H1 (cell line): Measurements from ENCODE around the gene MLNR. TPM values are rescaled to one million over a fixed set of nuclear protein-coding genes. Genes with fewer than 3 reads are reported as not detected.

Experiments
- CTCF ChIA-PET: fragments of 300-600 bp; sonication (Branson Sonifier 250); formaldehyde crosslinking; loops from one replicate; lab custom pipeline; 2021; ENCODE audit not compliant: partially characterized antibody; lab: Charles Lee
- POLR2A ChIA-PET: fragments of 300-600 bp; sonication (Branson Sonifier 250); formaldehyde crosslinking; loops from one replicate; lab custom pipeline; 2021; ENCODE audit warnings: inconsistent platforms; ENCODE audit not compliant: partially characterized antibody; lab: Charles Lee
- DNase-seq, 2 experiments: peaks; one replicate each; pipeline versions ENCODE4 v3.0.0 to v3.0.0-alpha.2; 2010 to 2022; ENCODE audit warnings: low spot score in 2 of 2, low read depth in 1 of 2, mixed read lengths in 1 of 2
- FAIRE-seq: peaks from 2 replicates; lab custom pipeline; 2011; peaks lifted over from hg19 to GRCh38; lab: Jason Lieb, UNC
- H2AFZ ChIP-seq: 2 replicates; pipeline ENCODE4 v1.8.1; 2012; ENCODE audit warnings: low read length, inconsistent platforms
- H2AK5ac ChIP-seq: 2 replicates; pipeline ENCODE4 v1.6.1; 2013; ENCODE audit warnings: low read depth, low read length
- H2BK120ac ChIP-seq: replicated peaks from 2 replicates; pipeline ENCODE3; 2013; ENCODE audit warnings: low read depth, low read length, inconsistent platforms
- H2BK12ac ChIP-seq: 2 replicates; pipeline ENCODE4 v1.6.1; 2013; ENCODE audit warnings: low read depth, low read length
- H2BK15ac ChIP-seq: 2 replicates; pipeline ENCODE4 v1.6.1; 2013; ENCODE audit warnings: low read length
- H2BK20ac ChIP-seq: 2 replicates; pipeline ENCODE4 v1.6.1; 2013; ENCODE audit warnings: low read length
- H2BK5ac ChIP-seq: 2 replicates; pipeline ENCODE4 v1.6.1; 2013; ENCODE audit warnings: low read depth, low read length
- H3K14ac ChIP-seq: 2 replicates; pipeline ENCODE4 v1.6.1; 2013; ENCODE audit warnings: inconsistent platforms; ENCODE audit not compliant: insufficient read length
- H3K18ac ChIP-seq: 2 replicates; pipeline ENCODE4 v1.6.1; 2013; ENCODE audit warnings: low read length; ENCODE audit errors: extremely low read depth
- H3K23ac ChIP-seq: 2 replicates; pipeline ENCODE4 v1.6.1; 2013; ENCODE audit warnings: inconsistent platforms; ENCODE audit not compliant: insufficient read length
- H3K23me2 ChIP-seq: 2 replicates; pipeline ENCODE4 v1.6.1; 2013; ENCODE audit warnings: low read depth, low read length
- H3K27ac ChIP-seq: 2 replicates; pipeline ENCODE4 v1.6.1; 2011; ENCODE audit warnings: low read depth, low read length, inconsistent platforms
- H3K27me3 ChIP-seq, 4 experiments: replicated peaks in 1 of 4; 1 replicate in 1 of 4; 2 replicates in 3 of 4; pipeline versions ENCODE4 v1.6.1 to v1.8.1; 2011 to 2013; ENCODE audit warnings: low read length in 3 of 4, mild to moderate bottlenecking in 3 of 4, inconsistent platforms in 2 of 4, mixed read lengths in 2 of 4, moderate library complexity in 1 of 4; ENCODE audit not compliant: control insufficient read depth in 3 of 4, insufficient read depth in 3 of 4; ENCODE audit errors: extremely low read depth in 1 of 4
- H3K36me3 ChIP-seq, 4 experiments: 2 replicates each; pipeline versions ENCODE4 v1.6.1 to v1.8.1; 2011 to 2013; ENCODE audit warnings: mild to moderate bottlenecking in 4 of 4, low read length in 3 of 4, moderate library complexity in 2 of 4, control low read depth in 1 of 4, inconsistent platforms in 1 of 4; ENCODE audit not compliant: insufficient read depth in 4 of 4, control insufficient read depth in 2 of 4
- H3K4ac ChIP-seq: replicated peaks from 2 replicates; pipeline ENCODE3; 2013; ENCODE audit warnings: low read length, low read depth, mixed read lengths, inconsistent platforms; ENCODE audit not compliant: insufficient read length
- H3K4me1 ChIP-seq, 4 experiments: replicated peaks in 1 of 4; 1 replicate in 1 of 4; 2 replicates in 3 of 4; pipeline versions ENCODE4 v1.6.1 to v1.8.1; 2011 to 2013; ENCODE audit warnings: low read length in 3 of 4, inconsistent platforms in 2 of 4, mixed read lengths in 1 of 4; ENCODE audit not compliant: insufficient read depth in 4 of 4, control insufficient read depth in 3 of 4
- H3K4me2 ChIP-seq, 2 experiments: 2 replicates each; pipeline versions ENCODE4 v1.6.1 to v1.8.1; 2011 to 2013; ENCODE audit warnings: low read depth in 2 of 2, low read length in 2 of 2, control low read depth in 1 of 2, inconsistent platforms in 1 of 2, mild to moderate bottlenecking in 1 of 2; ENCODE audit not compliant: insufficient read depth in 1 of 2
- H3K4me3 ChIP-seq, 4 experiments: fragments of 200-600, 300-600 bp in 1 of 4; sonication (generic), shearing (Covaris generic), sonication (Bioruptor Twin) in 1 of 4; 2 replicates each; pipeline versions ENCODE4 v1.5.1 to v1.8.1; 2011 to 2016; ENCODE audit warnings: low read length in 4 of 4, low read depth in 3 of 4, control low read depth in 2 of 4, inconsistent platforms in 2 of 4, mild to moderate bottlenecking in 2 of 4, mixed read lengths in 1 of 4, moderate library complexity in 1 of 4; ENCODE audit not compliant: insufficient read depth in 2 of 4; ENCODE audit errors: extremely low read depth in 1 of 4
- H3K56ac ChIP-seq: replicated peaks from 2 replicates; pipeline ENCODE3; 2013; ENCODE audit warnings: low read depth, mild to moderate bottlenecking, mixed read lengths, low read length, inconsistent platforms; ENCODE audit not compliant: insufficient read length
- H3K79me1 ChIP-seq: 2 replicates; pipeline ENCODE4 v1.6.1; 2013; ENCODE audit warnings: low read depth, low read length, control low read depth
- H3K79me2 ChIP-seq, 2 experiments: 2 replicates each; pipeline versions ENCODE4 v1.6.1 to v1.8.1; 2012 to 2013; ENCODE audit warnings: low read length in 2 of 2, mild to moderate bottlenecking in 2 of 2, inconsistent platforms in 1 of 2; ENCODE audit not compliant: insufficient read depth in 2 of 2, control insufficient read depth in 1 of 2
- H3K9ac ChIP-seq, 4 experiments: replicated peaks in 1 of 4; 1 replicate in 1 of 4; 2 replicates in 3 of 4; pipeline versions ENCODE4 v1.6.1 to v1.8.1; 2011 to 2013; ENCODE audit warnings: low read depth in 3 of 4, low read length in 3 of 4, control low read depth in 2 of 4, mild to moderate bottlenecking in 2 of 4, moderate library complexity in 2 of 4, inconsistent platforms in 1 of 4; ENCODE audit errors: extremely low read depth in 1 of 4
- H3K9me3 ChIP-seq, 2 experiments: 2 replicates each; pipeline versions ENCODE4 v1.6.1 to v1.8.1; 2012 to 2013; ENCODE audit warnings: mild to moderate bottlenecking in 2 of 2, moderate library complexity in 2 of 2, control low read depth in 1 of 2, inconsistent platforms in 1 of 2, low read depth in 1 of 2, low read length in 1 of 2, mixed read lengths in 1 of 2; ENCODE audit not compliant: insufficient read depth in 2 of 2
- H4K20me1 ChIP-seq, 2 experiments: replicated peaks in 1 of 2; 2 replicates each; pipeline versions ENCODE3 to v1.8.1; 2011 to 2013; ENCODE audit warnings: inconsistent platforms in 2 of 2, low read length in 2 of 2, mild to moderate bottlenecking in 1 of 2; ENCODE audit not compliant: insufficient read depth in 2 of 2, control insufficient read depth in 1 of 2
- H4K5ac ChIP-seq: 2 replicates; pipeline ENCODE4 v1.6.1; 2013; ENCODE audit warnings: low read length, low read depth, mixed read lengths, inconsistent platforms; ENCODE audit not compliant: insufficient read length
- H4K8ac ChIP-seq: 2 replicates; pipeline ENCODE4 v1.8.0; 2013; ENCODE audit warnings: mild to moderate bottlenecking, moderate library complexity, low read length, inconsistent platforms; ENCODE audit not compliant: insufficient read depth; ENCODE audit errors: extremely low read depth
- H4K91ac ChIP-seq: replicated peaks from 2 replicates; pipeline ENCODE3; 2013; ENCODE audit warnings: low read length, mixed read lengths, inconsistent platforms; ENCODE audit not compliant: insufficient read length
- CEBPB ChIP-seq: IDR thresholded peaks from 2 replicates; pipeline ENCODE4 v1.6.1; 2012; ENCODE audit warnings: low read depth, low read length
- EGR1 ChIP-seq: IDR thresholded peaks from 2 replicates; pipeline ENCODE4 v1.6.1; 2011; ENCODE audit warnings: low read depth, low read length, borderline replicate concordance
- HDAC6 ChIP-seq: IDR thresholded peaks from one replicate; pipeline ENCODE4 v1.7.1; 2012; ENCODE audit warnings: low read depth, mild to moderate bottlenecking, inconsistent platforms, low read length, moderate library complexity
- KDM1A ChIP-seq: fragments of 200-600, 300-600 bp; sonication (generic); IDR thresholded peaks from 2 replicates; pipeline ENCODE4 v1.7.1; 2016; ENCODE audit warnings: mild to moderate bottlenecking, low read length, borderline replicate concordance
- MAX ChIP-seq: IDR thresholded peaks from 2 replicates; pipeline ENCODE4 v1.6.1; 2012; ENCODE audit warnings: inconsistent platforms
- RFX5 ChIP-seq: IDR thresholded peaks from 2 replicates; pipeline ENCODE4 v1.6.1; 2011; ENCODE audit warnings: low read depth, low read length, improper control_type of control experiment, borderline replicate concordance
- SP1 ChIP-seq: IDR thresholded peaks from 2 replicates; pipeline ENCODE4 v1.6.1; 2011; ENCODE audit warnings: low read depth, low read length
- SP4 ChIP-seq: IDR thresholded peaks from 2 replicates; pipeline ENCODE4 v1.6.1; 2012; ENCODE audit warnings: low read length, inconsistent platforms
- TAF1 ChIP-seq: IDR thresholded peaks from 2 replicates; pipeline ENCODE4 v1.6.1; 2011; ENCODE audit warnings: mild to moderate bottlenecking, low read depth, low read length
- TAF7 ChIP-seq: optimal IDR thresholded peaks from 2 replicates; pipeline ENCODE3; 2011; ENCODE audit warnings: low read depth, mild to moderate bottlenecking, inconsistent platforms, low read length, moderate library complexity, borderline replicate concordance
- YY1 ChIP-seq: IDR thresholded peaks from 2 replicates; pipeline ENCODE4 v1.6.1; 2011; ENCODE audit warnings: low read depth, mild to moderate bottlenecking, low read length
- ZNF274 ChIP-seq: IDR thresholded peaks from 2 replicates; pipeline ENCODE4 v1.7.0; 2012; ENCODE audit warnings: low read length, borderline replicate concordance; ENCODE audit errors: extremely low read depth
- WGBS, 2 experiments: shearing (Covaris generic) in 1 of 2; methylation state at CpG; one replicate each; pipeline versions ENCODE4 v1.1.6 to v1.1.7; 2013 to 2015; ENCODE audit warnings: low lambda C conversion rate in 2 of 2, mixed read lengths in 2 of 2, inconsistent platforms in 1 of 2, low coverage in 1 of 2, missing lambda C conversion rate in 1 of 2; ENCODE audit not compliant: insufficient replicate concordance in 2 of 2, insufficient coverage in 1 of 2, insufficient read length in 1 of 2; ENCODE audit errors: extremely low coverage in 1 of 2, missing lambda C conversion rate in 1 of 2; 5-methylcytosine and 5-hydroxymethylcytosine counted together
- polyA plus RNA-seq, 7 experiments: library from polyadenylated mRNA; depleted of rRNA in 3 of 7; stranded (reverse) in 5 of 7; unstranded in 2 of 7; fragments of >200 nt in 5 of 7; fragments of 200-250 nt in 2 of 7; gene quantifications; 1 replicate in 5 of 7; 2 replicates in 1 of 7; 4 replicates in 1 of 7; pipeline versions ENCODE4 v1.2.1 to v1.2.3, GENCODE V29; 2011 to 2013; ENCODE audit warnings: missing spikeins in 2 of 7, mixed read lengths in 2 of 7
- total RNA-seq: library from RNA; stranded (reverse); fragmentation: NEBNext Ultra II Directional; extraction: Animal tissue kit (Norgen Biotek cat#: 25700); gene quantifications from 2 replicates; pipeline ENCODE4 v1.2.1, GENCODE V29; 2021

Gene MLNR
- total and polyA plus RNA-seq, 2 of the 8 experiments (the other 6 are each of a cell fraction or from before 2014, with no cell fraction given): 0.24 to 0.29 TPM

DNA sequence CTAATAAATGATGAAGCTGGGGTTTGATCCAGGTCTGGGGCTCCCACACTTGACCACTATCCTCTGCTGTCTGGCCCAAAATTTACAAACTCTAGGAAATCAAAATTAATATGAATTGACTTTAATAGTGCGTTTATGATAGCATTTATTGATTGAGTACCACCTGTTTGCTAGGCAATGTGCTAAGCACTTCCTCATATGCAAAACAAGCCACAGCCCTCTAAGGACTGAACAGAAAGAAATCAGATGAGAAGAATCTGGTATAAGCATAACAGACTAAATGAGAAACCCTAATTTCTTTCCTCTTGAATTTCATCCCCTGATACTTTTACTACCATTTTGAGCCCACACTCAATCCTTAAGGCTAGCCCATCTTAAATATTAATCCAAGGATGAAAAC is 6.6 kb upstream of the MLNR start:
- Histone ChIP-seq H4K20me1 (peaks cover 0 to 1% of the 10 kb centered on the region in 2 experiments), H3K14ac (no peak overlapping the region), H3K4me1 (peaks cover 3 to 9% (median 5%) of the 10 kb centered on the region in 4 experiments; a peak in 6 of 7 replicates), H4K5ac (no peak overlapping the region), H3K4me2 (no peak overlapping the region), H2BK15ac (no peak overlapping the region), H3K79me2 (no peaks in the 10 kb centered on the region), H3K9me3 (no peaks in the 10 kb centered on the region), H3K4me3 (no peak overlapping the region), H2AK5ac (no peak overlapping the region), H3K18ac (no peak overlapping the region), H3K79me1 (no peaks in the 10 kb centered on the region), H3K23me2 (peaks cover 7% of the 10 kb centered on the region), H2BK5ac (no peak overlapping the region), H3K27me3 (peaks cover 13 to 26% (median 24%) of the 10 kb centered on the region in 4 experiments), H3K4ac (no peak overlapping the region), H2BK12ac (no peak overlapping the region), H4K91ac (no peak overlapping the region), H3K27ac (no peak overlapping the region), H3K23ac (no peak overlapping the region), H2BK20ac (no peak overlapping the region), H2BK120ac (no peak overlapping the region), H3K36me3 (no peaks in the 10 kb centered on the region), H4K8ac (no peak overlapping the region), H2AFZ (no peak overlapping the region), H3K9ac (no peak overlapping the region), H3K56ac (no peak overlapping the region)
- DNase-seq (no peak), FAIRE-seq (no peak)
- CTCF ChIA-PET: no interaction called here
- TF ChIP-seq KDM1A: no peak
- no peak for TF ChIP-seq RFX5
- no peak for TF ChIP-seq SP4
- no peak for TF ChIP-seq TAF1
- TF ChIP-seq YY1: no peak
- no peak for TF ChIP-seq TAF7
- TF ChIP-seq ZNF274: no peak
- TF ChIP-seq SP1: no peak
- TF ChIP-seq HDAC6: no peak
- TF ChIP-seq EGR1: no peak
- TF ChIP-seq CEBPB: no peak
- TF ChIP-seq MAX: no peak
- POLR2A ChIA-PET: no interaction called here
- WGBS, 2 experiments: 84% methylated on average over 1 of the region's 1 CpG; no CpG with 5 or more reads in 1 of the 2 experiments
